ENCODE measurements around the gene IKZF5.

Gene IKZF5

GRCh38 chr10:123016228-123016627, 7.6 kb upstream of the IKZF5 start:
- no peak for DNase-seq (ENCODE audit: low read depth in 2 of 3, low spot score in 1 of 3)

- DNase-seq (ENCODE audit: low read depth in 2 of 3, low spot score in 1 of 3): no peak
Observed at GRCh38 chr10:123014772-123015171, 6.2 kb upstream of the IKZF5 start.

- DNase-seq (ENCODE audit: low read depth in 2 of 3, low spot score in 1 of 3): no peak
Observed at GRCh38 chr10:123013456-123014419, 5.1 kb upstream of the IKZF5 start.

GRCh38 chr10:123011987-123012386, 3.4 kb upstream of the IKZF5 start:
- no peak for DNase-seq (ENCODE audit: low read depth in 2 of 3, low spot score in 1 of 3)

- DNase-seq (ENCODE audit: low read depth in 2 of 3, low spot score in 1 of 3): peak in 1 of 3 donors; percentile 0
Observed at GRCh38 chr10:123009105-123009820, 668 bp upstream of the IKZF5 start.

GRCh38 chr10:123007558-123008354, 839 bp downstream of the IKZF5 start:
- peak in 2 of 3 donors; percentile 9 to 23 for DNase-seq (ENCODE audit: low read depth in 2 of 3, low spot score in 1 of 3)

GRCh38 chr10:123004298-123004697, 4.3 kb downstream of the IKZF5 start:
- DNase-seq (ENCODE audit: low read depth in 2 of 3, low spot score in 1 of 3): no peak

- DNase-seq (ENCODE audit: low read depth in 2 of 3, low spot score in 1 of 3): no peak
Observed at GRCh38 chr10:123001370-123001769, 7.2 kb downstream of the IKZF5 start.

GRCh38 chr10:123000155-123000554, 8.4 kb downstream of the IKZF5 start:
- no peak for DNase-seq (ENCODE audit: low read depth in 2 of 3, low spot score in 1 of 3)

GRCh38 chr10:122999347-122999746, 9.2 kb downstream of the IKZF5 start:
- no peak for DNase-seq (ENCODE audit: low read depth in 2 of 3, low spot score in 1 of 3)

GRCh38 chr10:122998934-122999333, 9.7 kb downstream of the IKZF5 start:
- DNase-seq (ENCODE audit: low read depth in 2 of 3, low spot score in 1 of 3): no peak

GRCh38 chr10:122998360-122998917, 10.2 kb downstream of the IKZF5 start:
- no peak for DNase-seq (ENCODE audit: low read depth in 2 of 3, low spot score in 1 of 3)

GRCh38 chr10:122997864-122998263, 10.7 kb downstream of the IKZF5 start:
- DNase-seq (ENCODE audit: low read depth in 2 of 3, low spot score in 1 of 3): no peak

- DNase-seq (ENCODE audit: low read depth in 2 of 3, low spot score in 1 of 3): no peak
Observed at GRCh38 chr10:122995936-122996335, 12.7 kb downstream of the IKZF5 start.

- DNase-seq (ENCODE audit: low read depth in 2 of 3, low spot score in 1 of 3): no peak
Observed at GRCh38 chr10:122993797-122994336, 14.7 kb downstream of the IKZF5 start.

GRCh38 chr10:122992031-122992585, 16.5 kb downstream of the IKZF5 start:
- DNase-seq (ENCODE audit: low read depth in 2 of 3, low spot score in 1 of 3): no peak

- DNase-seq (ENCODE audit: low read depth in 2 of 3, low spot score in 1 of 3): no peak
Observed at GRCh38 chr10:122990278-122990677, 18.3 kb downstream of the IKZF5 start.

GRCh38 chr10:122988501-122988900, 20.1 kb downstream of the IKZF5 start:
- DNase-seq (ENCODE audit: low read depth in 2 of 3, low spot score in 1 of 3): no peak

- no peak for DNase-seq (ENCODE audit: low read depth in 2 of 3, low spot score in 1 of 3)
Observed at GRCh38 chr10:122986335-122986734, 22.3 kb downstream of the IKZF5 start.

- DNase-seq (ENCODE audit: low read depth in 2 of 3, low spot score in 1 of 3): no peak
Observed at GRCh38 chr10:122984708-122985107, 23.9 kb downstream of the IKZF5 start.

Data from stimulated activated CD4-positive, alpha-beta T cell treated with anti-CD3 and anti-CD28 coated beads, Interleukin-12 subunit alpha, Interleukin-12 subunit beta, amount 100 ng/mL, for 48 hours (primary cell).